Iris pigment epithelial cell (primary cell): ENCODE measurements around the gene SPTLC3.

Experiments
- DNase-seq: peaks from one replicate; pipeline ENCODE4 v3.0.0-alpha.2; 2011; ENCODE audit warnings: low read depth

Gene SPTLC3

GRCh38 chr20:12984863-12985262, 23.9 kb upstream of the SPTLC3 start:
- no peak for DNase-seq

DNA sequence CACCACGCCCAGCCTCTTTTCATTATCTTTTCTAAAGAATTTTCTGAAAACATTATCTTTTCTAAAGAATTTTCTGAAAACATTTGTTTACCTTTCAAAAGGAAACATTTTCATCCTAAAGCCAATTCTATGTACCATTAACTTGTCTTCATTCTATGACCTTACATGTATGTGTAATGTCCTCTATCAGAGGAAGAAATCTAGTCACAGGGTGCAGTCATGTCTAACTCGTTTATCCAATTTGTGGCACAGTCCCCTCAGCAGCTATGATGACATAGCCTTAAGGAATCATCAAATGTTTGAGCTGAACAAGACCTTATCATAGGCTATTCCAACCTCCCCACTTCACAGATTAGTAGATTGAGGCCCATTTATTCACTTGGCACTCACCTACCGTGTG, 21.5 kb upstream of the SPTLC3 start:
- DNase-seq = no peak

DNA sequence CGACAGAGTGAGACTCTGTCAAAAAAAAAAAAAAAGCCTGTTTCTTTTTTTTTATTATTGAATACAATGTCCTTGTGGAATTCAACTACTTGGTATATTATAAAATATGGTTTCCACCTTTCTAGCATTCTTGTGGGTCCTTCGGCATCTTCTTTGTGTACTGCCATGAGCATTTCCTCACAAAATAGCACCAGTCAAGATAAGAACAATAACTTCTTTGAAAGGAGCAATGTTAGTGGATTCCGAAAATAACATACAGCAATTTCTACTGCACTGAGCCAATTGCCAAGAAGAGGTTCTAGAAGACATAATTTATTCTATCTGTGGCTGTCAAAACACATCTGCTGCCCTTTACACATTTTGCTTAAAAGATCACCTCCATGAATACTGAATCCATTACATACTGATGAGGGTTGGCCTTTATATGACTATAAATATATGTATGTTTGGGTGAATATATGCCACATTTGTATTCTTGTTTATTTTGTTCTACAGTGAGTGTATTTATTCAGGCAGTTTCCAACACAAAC, 19.1 kb upstream of the SPTLC3 start:
- no peak for DNase-seq

- no peak for DNase-seq
Measured at GRCh38 chr20:12997128-12997655, 11.6 kb upstream of the SPTLC3 start.

DNA sequence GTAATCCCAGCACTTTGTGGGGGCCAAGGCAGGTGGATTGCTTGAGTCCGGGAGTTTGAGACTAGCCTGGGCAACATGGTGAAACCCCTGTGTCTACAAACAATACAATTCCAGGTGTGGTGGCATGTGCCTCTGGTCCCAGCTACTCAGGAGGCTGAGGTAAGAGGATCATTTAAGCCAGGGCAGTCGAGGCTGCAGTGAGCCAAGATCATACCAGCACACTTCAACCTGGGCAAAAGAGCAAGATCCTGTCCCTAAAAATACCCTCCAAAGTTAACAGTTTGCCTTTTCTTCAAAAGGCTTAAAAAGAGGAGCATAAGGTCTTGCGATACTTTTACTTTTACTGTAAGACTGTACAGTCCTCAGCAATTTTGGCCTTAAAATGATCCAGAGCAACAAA, 10.7 kb upstream of the SPTLC3 start:
- no peak for DNase-seq

DNA sequence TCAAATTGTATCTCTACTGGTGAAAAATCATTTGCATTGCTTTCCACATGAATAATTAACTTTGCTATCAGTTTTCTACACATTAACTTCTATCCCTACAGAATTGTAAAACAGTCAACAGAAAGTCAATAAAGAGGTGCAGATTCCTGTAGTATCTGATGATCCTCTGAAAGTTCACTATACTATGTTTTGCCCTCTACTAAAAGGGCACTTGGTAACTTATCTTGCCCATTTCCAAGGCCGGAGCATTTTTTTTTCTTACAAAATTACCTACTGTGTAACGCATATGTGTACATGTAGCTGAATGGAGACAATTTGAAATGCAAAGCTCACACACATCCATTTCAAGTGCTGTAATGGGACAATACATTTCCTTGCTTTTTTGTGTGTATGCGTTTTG, 9.6 kb upstream of the SPTLC3 start:
- no peak for DNase-seq

DNA sequence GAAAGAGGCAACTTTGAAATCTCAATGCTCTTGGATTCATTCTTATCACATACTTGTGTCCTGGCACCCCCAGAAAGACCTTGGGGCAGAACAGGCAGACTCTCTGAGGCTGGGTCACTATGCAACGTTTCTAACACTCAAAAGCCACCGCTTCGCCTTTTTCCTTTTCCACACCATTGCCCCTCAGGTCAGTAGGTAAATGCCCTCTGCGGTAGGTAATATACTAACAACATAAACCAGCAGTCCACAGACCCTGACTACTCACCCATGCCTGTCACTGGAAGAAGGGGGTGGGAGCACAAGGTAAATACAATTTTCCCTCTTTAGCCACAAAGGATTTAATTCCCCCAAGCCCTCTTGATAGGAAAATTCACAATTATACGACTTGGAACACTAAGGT, 6.5 kb upstream of the SPTLC3 start:
- DNase-seq = no peak

DNA sequence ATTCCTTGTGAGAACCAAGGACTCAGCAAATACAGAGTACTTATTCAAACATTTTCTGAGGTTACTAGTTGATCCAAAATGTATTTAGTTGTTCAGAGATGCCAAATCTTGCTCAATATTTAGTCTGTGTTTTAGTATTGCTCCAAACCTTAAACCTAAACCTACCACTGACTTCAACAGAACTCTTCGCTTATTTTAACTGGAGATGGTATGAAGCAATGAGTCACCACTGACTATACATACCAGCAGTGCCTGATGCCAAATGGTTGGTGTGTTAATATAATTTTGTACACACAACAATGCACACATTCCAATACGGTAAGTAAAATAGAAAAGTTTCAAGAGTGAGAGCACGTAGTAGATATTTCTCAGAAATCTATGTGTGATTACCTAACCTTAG, 1.9 kb upstream of the SPTLC3 start:
- peak; percentile 21 for DNase-seq

DNA sequence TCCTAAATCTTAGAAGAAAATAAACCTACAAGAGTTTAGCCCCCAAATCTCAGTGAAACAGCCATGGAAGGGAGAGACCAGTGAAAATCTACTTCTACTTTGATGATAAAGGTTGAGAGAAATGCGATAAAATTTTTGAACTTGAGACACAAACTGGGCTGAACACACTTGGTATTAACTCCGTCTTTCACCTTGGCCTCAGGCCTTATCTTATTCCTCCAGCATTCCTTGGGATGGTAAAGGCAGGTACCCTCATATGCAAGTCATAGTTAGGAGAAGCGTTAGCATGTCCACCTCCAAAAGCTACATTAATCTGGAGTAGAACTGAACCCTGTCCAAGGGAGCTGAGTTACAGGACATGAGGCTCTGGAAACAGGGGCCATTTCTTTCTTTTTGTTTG, 1.2 kb upstream of the SPTLC3 start:
- DNase-seq = no peak

- peak; percentile 85 for DNase-seq
Measured at GRCh38 chr20:13009682-13010406, 1.1 kb downstream of the SPTLC3 start.

- DNase-seq = no peak
Measured at GRCh38 chr20:13012886-13013285, 4.1 kb downstream of the SPTLC3 start.

DNA sequence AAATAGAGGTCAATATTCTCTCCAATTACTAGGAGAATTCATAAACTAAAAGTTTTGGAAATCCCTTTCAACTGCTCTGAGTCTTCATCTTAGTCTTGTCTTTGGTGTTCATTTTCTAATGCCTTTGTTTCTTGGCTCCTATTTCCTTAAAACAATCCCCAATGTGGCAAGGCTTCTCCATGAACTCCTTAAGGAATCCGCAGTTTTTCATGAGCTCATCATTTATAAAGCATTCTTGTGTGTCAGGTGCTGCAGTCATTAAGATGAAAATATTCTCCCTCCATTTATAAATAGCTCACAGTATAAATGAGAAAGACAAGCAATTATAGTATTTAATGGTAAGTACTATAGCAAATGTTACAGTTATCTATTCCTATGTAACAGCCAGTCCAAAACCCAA, 4.6 kb downstream of the SPTLC3 start:
- no peak for DNase-seq

DNA sequence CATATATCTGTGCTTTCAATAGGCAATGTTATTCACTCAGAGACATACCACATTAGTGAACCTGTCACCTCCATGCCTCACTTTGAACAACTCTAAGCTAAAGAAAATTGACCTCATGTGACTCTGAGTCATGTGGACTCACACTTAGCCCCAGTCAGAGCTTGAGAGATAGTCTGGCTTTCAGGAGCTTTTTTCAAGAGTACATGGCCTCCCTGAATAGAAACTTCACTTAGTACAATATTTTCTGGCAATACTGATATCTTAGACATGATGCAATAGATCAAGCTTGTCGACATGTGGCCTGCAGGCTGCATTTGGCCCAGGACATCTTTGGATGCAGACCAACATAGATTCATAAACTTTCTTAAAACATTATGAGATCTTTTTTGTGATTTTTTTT, 8.5 kb downstream of the SPTLC3 start:
- no peak for DNase-seq

- DNase-seq = no peak
Measured at GRCh38 chr20:13017883-13018535, 9.2 kb downstream of the SPTLC3 start.

DNA sequence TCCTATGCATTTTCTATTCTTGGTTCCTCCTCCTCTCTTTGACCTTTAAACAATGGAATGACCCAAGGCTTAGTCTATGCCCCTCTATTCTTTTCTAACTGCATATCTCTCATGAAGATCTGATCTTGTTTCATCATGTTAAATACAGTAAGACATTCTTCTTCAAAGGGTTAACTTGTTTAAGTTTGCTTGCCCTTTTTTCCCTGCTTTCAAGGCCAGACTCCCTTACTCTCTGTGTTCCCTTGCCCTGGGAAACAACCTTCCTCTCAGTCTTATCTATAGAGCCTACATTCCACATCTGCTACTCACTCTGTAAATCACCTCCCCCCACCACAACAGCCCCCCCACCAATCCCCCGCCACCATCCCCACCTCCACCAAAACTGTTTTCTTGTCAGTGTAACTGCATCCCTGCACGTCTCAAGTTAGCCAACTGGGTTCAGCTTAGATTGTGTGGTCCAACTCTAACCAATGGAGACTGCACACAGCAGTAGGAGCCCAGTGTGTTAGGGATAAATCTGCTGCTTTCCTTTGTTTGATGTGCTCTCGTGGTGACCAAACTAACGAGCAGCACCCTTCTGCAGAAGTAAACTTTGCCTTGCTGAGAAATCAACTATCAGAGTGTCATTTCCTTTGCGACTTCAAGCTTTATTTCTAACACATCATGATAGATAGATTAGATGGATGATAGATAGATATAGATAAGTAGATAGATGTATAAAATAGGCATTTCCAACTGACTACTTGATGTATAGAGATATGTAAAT, 12.6 kb downstream of the SPTLC3 start:
- no peak for DNase-seq

DNA sequence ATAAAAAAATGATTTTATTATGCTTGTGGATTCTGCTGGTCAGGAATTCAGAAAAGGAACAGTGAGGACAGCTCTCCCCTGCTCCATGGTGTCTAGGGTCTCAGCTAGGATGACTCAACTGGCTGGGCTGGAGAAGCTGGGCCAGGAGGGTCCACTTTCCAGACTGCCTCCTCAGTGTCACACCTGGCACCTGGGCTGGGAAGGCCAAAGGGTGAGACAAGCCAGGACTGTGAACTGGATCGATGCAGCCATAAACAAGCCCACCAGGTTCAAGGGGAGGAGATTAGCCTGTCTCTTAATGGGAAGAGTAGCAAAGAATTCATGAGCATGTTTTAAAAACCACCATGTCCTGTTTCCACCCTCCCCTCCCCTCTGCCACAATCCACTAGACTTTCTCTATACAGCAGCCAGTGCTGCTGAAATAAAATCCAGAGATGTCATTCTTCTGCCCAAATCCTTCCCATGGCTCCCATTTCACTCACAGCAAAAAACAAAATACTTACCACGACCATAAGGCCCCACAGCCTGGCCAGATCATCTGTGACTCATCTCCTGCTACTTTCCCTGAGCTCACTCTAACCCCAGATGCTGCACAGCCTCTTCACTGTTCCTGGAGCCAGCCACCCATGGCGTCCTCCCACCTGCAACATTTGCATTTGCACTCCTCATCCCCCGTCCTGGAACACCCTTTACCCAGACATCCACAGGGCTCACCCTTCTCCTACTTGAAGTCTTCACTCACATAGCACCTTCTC, 13.8 kb downstream of the SPTLC3 start:
- DNase-seq = peak; percentile 36

- no peak for DNase-seq
Measured at GRCh38 chr20:13024596-13024995, 15.8 kb downstream of the SPTLC3 start.

GRCh38 chr20:13025181-13025580, 16.4 kb downstream of the SPTLC3 start:
- no peak for DNase-seq

DNA sequence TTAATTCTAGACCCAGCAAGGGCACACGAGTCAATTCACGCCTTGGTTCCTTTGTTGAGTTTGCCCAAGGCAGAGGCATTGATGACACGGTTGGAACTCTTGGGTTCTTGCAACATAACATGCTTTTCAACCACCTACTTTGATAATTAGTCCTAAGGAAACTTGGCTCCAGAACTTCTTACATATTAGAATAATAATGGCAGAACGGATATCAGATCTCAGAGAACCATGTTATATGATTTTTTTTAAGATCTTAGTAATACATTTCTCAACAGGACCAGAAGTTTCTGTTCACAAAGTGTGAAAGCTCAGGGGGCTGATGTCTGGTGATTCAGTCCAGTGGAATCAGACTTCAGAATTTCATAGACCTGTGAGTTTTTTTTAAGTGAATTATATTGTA, 19.2 kb downstream of the SPTLC3 start:
- DNase-seq = peak; percentile 15

DNA sequence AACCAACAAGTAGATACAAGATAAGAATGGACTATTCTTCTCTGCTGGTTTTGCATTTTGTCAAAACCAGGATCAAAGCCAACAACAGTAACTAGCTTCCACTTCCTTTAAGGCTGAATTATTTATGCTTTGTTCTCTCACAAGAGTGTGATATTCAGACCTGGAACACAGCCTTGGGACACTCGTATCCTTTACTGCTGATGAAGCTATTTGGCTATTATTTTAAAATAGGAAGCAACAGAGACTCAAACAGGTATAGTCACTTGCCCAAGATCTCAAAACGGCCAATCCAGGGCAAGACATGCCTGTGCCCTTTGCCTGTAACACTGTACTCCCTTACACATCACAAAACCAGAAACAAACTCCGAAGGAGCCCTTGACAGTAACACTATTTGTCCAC, 19.9 kb downstream of the SPTLC3 start:
- no peak for DNase-seq

DNA sequence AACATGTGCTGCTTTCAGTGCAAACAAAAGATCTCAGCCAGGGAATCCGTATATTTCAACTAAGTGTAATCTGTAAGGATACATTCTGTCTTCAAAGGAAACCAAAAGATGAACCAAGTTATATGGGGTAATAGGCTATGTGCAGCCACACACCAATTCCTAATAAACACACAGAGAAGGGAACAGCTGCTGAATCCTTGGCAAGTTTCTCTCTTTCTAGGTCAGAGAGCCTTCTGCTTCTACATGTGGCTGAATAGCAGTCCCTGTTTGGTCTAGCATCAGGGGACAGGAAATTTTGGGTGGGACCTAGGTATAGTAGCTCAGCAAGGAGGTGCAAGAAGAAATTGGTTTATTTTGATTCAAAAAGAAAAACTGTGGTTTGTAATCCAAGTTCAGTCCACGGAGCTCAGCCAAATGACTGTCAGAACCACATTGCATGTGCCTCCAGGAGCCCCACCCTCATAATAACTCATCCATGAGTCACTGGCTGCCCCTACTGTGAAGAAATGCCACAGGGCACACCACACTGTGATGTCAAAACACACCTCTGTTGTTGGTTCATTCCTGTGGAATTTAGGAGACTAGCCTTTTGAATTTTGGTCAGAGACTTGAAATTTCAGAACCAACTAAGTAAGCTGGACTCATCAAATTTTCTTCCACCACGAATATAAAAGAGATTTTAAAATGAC, 21.1 kb downstream of the SPTLC3 start:
- DNase-seq = peak; percentile 73
